Thymus (tissue), 11 donors: Measurements from ENCODE around the gene WDR90. TPM values are rescaled to one million over a fixed set of nuclear protein-coding genes. Genes with fewer than 3 reads are reported as not detected.
A peak's percentile ranks its signal among the peaks of the same experiment; 100 is the strongest.

Experiments
- DNase-seq, 9 donors: peaks; one replicate each; pipeline ENCODE4 v3.0.0-alpha.2; 2013; ENCODE audit warnings: low spot score in 9 of 9, low read depth in 6 of 9, missing footprints in 1 of 9
- H3K27ac ChIP-seq, 2 donors: one replicate each; pipeline ENCODE4 v1.5.1; 2013; ENCODE audit warnings: control low read depth in 1 of 2, low read depth in 1 of 2, low read length in 1 of 2, mild to moderate bottlenecking in 1 of 2, moderate library complexity in 1 of 2
- H3K27me3 ChIP-seq, 2 donors: one replicate each; pipeline ENCODE4 v1.5.1; 2013; ENCODE audit warnings: low read length in 1 of 2; ENCODE audit not compliant: control insufficient read depth in 2 of 2, insufficient read depth in 1 of 2
- H3K36me3 ChIP-seq, 2 donors: one replicate each; pipeline ENCODE4 v1.5.1; 2013; ENCODE audit warnings: low read length in 1 of 2, mild to moderate bottlenecking in 1 of 2, moderate library complexity in 1 of 2; ENCODE audit not compliant: control insufficient read depth in 2 of 2, insufficient read depth in 2 of 2
- H3K4me1 ChIP-seq, 2 donors: one replicate each; pipeline ENCODE4 v1.5.1; 2013; ENCODE audit warnings: low read length in 2 of 2; ENCODE audit not compliant: control insufficient read depth in 2 of 2, insufficient read depth in 2 of 2
- H3K4me3 ChIP-seq, 2 donors: one replicate each; pipeline ENCODE4 v1.5.1; 2013; ENCODE audit warnings: low read length in 2 of 2, control low read depth in 1 of 2, mild to moderate bottlenecking in 1 of 2
- H3K9me3 ChIP-seq, 2 donors: one replicate each; pipeline ENCODE4 v1.5.1; 2013; ENCODE audit warnings: low read length in 1 of 2, mild to moderate bottlenecking in 1 of 2; ENCODE audit not compliant: control insufficient read depth in 2 of 2, insufficient read depth in 1 of 2
- WGBS: extraction: QIAGEN DNeasy Blood & Tissue Kit; methylation state at CpG from one replicate; pipeline ENCODE4 v1.1.7; 2013; 5-methylcytosine and 5-hydroxymethylcytosine counted together
- polyA plus RNA-seq: library from polyadenylated mRNA; stranded (reverse); fragments of 200-250 nt; gene quantifications from one replicate; pipeline ENCODE4 v1.2.3, GENCODE V29; 2013
- total RNA-seq: library from RNA; stranded (reverse); fragments of 120-200 nt; gene quantifications from one replicate; pipeline ENCODE4 v1.2.4, GENCODE V29; 2013
- donor health status: healthy.

Gene WDR90
- total and polyA plus RNA-seq, 2 donors: 10.1 to 22.6 TPM

DNA sequence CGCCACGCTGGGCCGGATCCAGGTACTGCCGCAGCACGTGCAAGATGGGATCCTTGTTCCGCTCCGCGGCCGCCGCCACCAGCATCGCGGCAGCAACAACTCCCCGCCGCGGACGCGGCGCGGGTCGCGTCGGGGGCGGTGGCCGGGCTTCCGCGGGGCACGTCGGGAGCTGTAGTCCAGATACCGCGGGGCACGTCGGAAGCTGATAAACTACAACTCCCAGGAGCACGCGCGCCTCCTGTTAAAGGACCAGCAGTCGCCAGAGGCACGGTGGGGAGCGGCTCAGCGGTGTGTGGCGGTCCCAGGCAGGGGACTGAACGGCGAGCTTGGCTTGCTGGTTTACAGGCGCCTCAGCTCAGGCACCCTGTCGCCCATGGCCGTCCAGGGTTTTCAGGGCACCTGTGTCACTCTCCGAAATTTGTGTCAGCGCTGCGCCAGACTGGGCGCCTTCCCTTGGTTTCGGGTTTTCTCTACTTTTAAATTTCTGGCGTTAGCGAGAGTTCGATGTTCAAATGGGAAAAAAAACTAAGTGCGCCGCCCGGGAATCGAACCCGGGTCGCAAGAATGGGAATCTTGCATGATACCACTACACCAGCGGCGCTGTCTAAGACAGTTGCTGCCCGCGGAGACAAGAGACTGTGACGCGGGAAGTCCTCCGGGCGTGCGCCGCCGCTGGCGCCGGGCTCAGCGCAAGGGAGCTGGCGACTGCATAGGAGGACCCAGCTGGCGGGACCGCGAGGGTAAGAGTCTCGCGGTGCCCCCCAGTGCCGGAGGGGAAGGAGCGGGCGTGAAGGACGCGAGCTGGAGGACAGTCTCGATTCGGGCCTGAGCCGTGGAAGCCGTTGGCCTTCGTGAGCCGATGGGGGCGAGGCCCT, 12.7 kb upstream of the WDR90 start, which contains the start of gene METTL26:
METTL26 (minus strand) TSS at position 100 of the 875 bp plus-strand sequence; CDS start at position 85, 15 bp downstream.
- Histone ChIP-seq H3K4me3 (peak within 1 kb of the TSS; percentile 88 to 93), H3K9me3 (peaks cover 0 to 6% of the 10 kb centered on the region in 2 donors), H3K27ac (peak within 1 kb of the TSS; percentile 98 to 100), H3K36me3 (peaks cover 6 to 16% of the 10 kb centered on the region in 2 donors), H3K4me1 (peaks cover 9 to 27% of the 10 kb centered on the region in 2 donors), H3K27me3 (peaks cover 5 to 13% of the 10 kb centered on the region in 2 donors)
- peak; percentile 79 to 97 (median 91) for DNase-seq
- under 1% methylated on average over 91 of the region's 91 CpGs for WGBS

DNA sequence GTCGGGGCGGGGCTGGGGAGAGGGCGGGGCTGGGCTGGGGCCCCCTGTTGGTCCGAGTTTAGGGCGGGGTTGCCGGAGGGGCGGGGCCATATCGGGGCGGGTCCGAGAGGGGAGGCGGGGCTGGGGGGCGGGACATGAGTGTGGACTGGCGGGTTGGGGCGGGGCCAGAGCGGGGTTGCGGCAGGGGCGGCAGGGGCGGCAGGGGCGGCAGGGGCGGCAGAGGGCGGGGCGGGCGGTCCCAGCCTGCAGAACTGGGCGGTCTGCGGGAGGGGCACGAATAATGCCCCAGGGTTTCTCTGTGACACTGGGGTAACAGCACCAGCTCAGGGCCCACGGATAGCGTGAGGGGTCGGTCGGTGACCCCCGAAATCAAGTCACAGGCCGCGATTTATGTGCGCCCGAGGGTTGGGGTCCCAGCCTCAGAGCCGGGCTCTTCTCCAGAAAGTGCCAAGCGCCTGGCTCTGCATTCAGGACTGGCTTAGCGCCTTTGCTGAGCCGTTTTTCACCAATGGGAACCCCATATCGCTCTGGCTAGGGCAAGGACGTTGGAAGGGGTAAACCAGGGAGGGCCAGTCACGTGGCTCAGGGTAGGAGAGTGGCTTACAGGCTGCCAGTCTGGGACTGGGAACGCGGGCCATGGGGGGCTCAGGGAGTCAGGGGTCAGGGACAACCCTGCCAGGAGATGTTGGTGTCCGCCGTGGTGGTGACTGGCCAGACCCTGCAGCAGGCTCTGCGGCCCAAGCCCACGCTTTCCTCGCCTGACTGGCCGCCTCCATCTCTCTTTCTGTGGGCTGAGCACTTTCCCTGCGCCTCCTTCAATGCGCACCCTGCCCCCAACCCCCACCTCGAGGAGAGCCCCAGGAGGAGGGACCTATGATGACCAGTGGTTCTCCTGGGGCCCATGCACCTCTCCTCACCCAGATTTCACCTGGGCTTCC, 11.8 kb upstream of the WDR90 start:
- peak in 5 of 9 donors; percentile 40 to 87 (median 83) for DNase-seq
- H3K27me3 ChIP-seq: peaks cover 14 to 16% of the 10 kb centered on the region in 2 donors
- peaks cover 16 to 29% of the 10 kb centered on the region in 2 donors for H3K4me1 ChIP-seq
- peak overlapping the region; percentile 98 to 100 for H3K27ac ChIP-seq
- peak overlapping the region; percentile 88 to 93 for H3K4me3 ChIP-seq
- H3K36me3 ChIP-seq: peaks cover 6 to 16% of the 10 kb centered on the region in 2 donors
- WGBS: 18% methylated on average over 53 of the region's 53 CpGs
- peaks cover 0 to 6% of the 10 kb centered on the region in 2 donors for H3K9me3 ChIP-seq

DNA sequence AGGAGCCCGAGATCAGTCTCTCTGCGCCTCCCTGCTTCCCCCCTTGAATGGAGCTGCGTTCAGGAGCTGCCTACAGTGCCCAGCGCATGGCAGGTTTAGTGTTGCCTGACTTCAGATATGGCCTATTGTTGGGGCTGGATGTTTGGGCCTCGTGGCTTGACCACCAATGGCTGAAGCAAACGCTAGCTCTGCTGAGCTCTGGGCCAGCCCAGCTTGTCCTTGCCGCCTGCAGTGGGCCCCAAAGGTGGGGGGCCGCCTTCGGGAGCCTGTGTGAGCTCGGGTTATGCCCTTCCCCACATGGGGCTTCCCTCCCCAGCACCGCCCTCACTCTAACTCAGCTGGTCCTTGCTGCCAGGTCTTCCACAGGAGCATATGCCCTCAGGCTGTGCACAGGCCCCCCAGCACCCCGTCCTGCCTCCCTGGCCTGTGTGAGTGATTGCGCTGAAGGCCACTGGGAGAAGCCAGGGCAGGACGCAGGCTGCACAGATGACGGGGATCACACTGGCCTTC, 11.1 kb upstream of the WDR90 start:
- peaks cover 21 to 24% of the 10 kb centered on the region in 2 donors for H3K27me3 ChIP-seq
- H3K27ac ChIP-seq: no peak overlapping the region
- peaks cover 16 to 35% of the 10 kb centered on the region in 2 donors for H3K4me1 ChIP-seq
- H3K4me3 ChIP-seq: no peak overlapping the region
- WGBS: 95% methylated on average over 15 of the region's 15 CpGs
- H3K9me3 ChIP-seq: peaks cover 0 to 6% of the 10 kb centered on the region in 2 donors
- no peak for DNase-seq
- H3K36me3 ChIP-seq: peaks cover 6 to 10% of the 10 kb centered on the region in 2 donors

DNA sequence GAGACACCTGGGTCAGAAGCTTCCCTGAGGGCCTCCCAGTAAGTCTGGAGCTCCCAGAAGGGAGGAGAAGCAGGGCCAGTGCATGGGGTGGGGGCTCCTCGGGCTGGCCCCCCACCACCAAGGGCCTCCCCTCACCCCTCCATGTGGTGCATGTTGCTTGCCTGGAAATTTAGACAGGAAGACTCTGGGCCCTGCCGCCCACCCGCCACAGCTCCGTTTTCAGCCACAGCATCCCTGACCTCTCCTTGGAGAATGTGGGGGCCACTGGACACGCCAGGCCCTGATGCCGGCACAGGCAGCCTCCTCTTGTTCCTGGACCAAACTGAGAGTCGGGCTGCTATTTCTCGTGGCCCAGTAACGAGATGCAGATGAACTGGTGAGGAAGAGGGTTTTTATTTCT, 10.3 kb upstream of the WDR90 start:
- Histone ChIP-seq H3K27me3 (peaks cover 26 to 31% of the 10 kb centered on the region in 2 donors), H3K36me3 (peaks cover 3 to 6% of the 10 kb centered on the region in 2 donors), H3K9me3 (peaks cover 0 to 6% of the 10 kb centered on the region in 2 donors), H3K4me1 (peaks cover 16 to 35% of the 10 kb centered on the region in 2 donors), H3K4me3 (no peak overlapping the region), H3K27ac (no peak overlapping the region)
- DNase-seq: no peak
- WGBS: 93% methylated on average over 9 of the region's 9 CpGs

DNA sequence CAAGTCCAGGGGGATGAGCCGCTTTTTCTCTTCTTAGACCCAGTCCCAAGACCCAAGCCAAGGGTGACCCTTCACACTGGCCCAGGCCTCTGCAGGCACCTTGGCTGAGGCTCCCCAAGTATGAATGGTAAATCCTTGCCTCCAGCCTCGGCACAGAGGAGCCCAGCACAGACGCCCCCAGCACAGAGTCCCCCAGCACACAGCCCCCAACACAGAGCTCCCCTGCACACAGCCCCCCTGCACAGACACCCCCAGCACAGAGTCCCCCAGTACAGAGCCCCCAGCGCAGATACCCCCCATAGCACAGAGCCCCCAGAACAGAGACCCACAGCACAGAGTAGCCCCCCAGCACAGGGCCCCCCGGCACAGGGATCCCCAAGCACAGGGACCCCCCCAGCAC, 8.6 kb upstream of the WDR90 start:
- Histone ChIP-seq H3K27ac (no peak overlapping the region), H3K4me3 (no peak overlapping the region), H3K36me3 (no peaks in the 10 kb centered on the region), H3K4me1 (peaks cover 11 to 25% of the 10 kb centered on the region in 2 donors), H3K9me3 (peaks cover 0 to 6% of the 10 kb centered on the region in 2 donors), H3K27me3 (peaks cover 26 to 34% of the 10 kb centered on the region in 2 donors)
- WGBS: 96% methylated on average over 5 of the region's 5 CpGs
- DNase-seq: no peak

DNA sequence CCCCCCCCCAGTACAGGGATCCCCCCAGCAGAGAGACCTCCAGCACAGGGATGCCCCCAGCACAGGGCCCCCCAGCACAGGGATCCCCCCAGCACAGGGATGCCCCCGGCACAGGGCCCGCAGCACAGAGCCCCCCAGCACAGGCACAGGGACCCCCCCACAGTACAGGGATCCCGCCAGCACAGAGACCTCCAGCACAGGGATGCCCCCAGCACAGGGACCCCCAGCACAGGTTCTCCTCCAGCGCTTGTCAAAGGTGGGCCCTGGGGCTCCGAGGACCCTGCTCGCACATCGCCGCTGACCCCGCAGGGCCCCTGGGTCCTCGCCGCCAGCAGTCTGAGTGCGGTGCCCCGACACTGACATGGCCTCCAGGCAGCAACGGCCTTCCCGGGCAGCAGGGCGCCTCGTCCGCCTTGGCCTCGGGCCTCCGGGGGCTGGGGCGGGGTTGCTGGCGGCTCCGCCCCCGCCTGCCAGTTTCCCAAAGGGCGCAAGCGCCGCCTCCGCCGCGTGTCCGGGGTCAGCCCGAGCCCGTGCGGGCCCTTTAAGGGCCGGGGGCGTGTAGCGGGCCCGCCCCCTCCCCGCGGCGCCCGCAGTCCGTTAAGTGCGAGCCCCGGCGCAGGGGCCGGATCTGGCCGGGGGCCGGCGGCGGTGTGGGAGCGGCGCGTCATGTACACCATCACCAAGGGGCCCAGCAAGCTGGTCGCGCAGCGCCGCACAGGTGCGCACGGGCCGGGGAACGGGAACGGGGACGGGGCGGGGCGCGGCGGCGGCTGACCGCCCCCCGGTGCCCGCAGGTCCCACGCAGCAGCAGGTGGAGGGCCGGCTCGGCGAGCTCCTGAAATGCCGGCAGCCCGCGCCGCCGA, 7.6 kb upstream of the WDR90 start, which contains the start of gene MCRIP2:
MCRIP2 (plus strand) TSS at position 503 of the 863 bp plus-strand sequence; CDS start at position 667, 164 bp downstream.
- Histone ChIP-seq H3K9me3 (peaks cover 0 to 3% of the 10 kb centered on the region in 2 donors), H3K4me1 (peaks cover 10 to 21% of the 10 kb centered on the region in 2 donors), H3K36me3 (no peaks in the 10 kb centered on the region), H3K27ac (peak within 1 kb of the TSS in 1 of 2 donors; percentile 52), H3K27me3 (peaks cover 26 to 34% of the 10 kb centered on the region in 2 donors), H3K4me3 (peak within 1 kb of the TSS; percentile 40 to 64)
- 2% methylated on average over 81 of the region's 81 CpGs for WGBS
- peak in 2 of 9 donors; percentile 35 to 66 for DNase-seq

DNA sequence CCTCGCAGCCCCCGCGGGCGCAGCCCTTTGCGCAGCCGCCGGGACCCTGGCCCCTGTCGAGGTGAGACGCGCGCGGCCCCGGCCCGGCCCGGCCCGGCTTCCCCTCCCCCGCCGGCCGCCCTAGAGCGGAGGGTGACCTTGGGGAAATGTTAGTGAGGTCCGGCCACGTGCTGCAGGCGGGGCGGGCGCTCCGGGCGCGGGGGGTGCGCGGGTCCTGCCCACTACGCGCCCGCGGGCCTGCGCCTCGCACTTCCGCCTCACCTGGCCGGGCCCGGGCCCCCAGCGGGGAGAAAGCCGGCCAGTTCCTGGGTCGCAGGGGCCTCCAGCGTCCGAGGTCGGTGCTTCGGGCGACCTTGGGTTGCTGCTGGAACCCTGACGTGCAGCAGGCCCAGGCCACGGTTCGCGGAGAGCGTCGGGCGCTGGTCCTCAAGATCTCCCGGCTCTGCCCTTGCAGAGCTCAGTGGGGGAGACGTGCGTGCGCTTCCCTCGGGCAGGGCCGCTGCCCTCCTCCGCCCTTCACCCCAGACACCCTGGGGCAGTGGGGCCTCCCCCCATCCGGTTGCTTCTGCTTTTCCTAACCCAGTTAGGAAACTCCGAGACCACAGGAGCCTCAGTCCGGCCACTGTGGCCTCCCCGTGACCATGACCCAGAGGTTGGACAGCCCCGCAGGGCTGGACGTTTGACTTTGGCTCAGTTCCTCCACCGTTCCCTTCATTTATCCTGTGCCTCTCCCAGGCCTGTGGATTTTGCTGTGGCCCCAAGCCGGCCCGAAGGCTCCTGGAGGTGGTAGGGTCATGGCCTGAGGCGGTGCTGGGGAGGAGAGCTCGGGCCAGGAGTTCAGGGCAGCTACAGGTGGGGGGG, 6.7 kb upstream of the WDR90 start:
- H3K4me1 ChIP-seq: peaks cover 10 to 17% of the 10 kb centered on the region in 2 donors
- H3K27ac ChIP-seq: no peak overlapping the region
- peak in 1 of 9 donors; percentile 27 for DNase-seq
- no peaks in the 10 kb centered on the region for H3K36me3 ChIP-seq
- 13% methylated on average over 72 of the region's 72 CpGs for WGBS
- H3K4me3 ChIP-seq: peak overlapping the region; percentile 13 to 64
- H3K9me3 ChIP-seq: no peaks in the 10 kb centered on the region
- H3K27me3 ChIP-seq: peaks cover 26 to 34% of the 10 kb centered on the region in 2 donors
